GM19240 (cell line): ENCODE measurements around the gene TCF4.

ENCODE experiments used
- DNase-seq: peaks from one replicate; pipeline ENCODE4 v3.0.0; 2011; ENCODE audit warnings: low spot score; ENCODE audit not compliant: insufficient read length

Gene TCF4

DNA sequence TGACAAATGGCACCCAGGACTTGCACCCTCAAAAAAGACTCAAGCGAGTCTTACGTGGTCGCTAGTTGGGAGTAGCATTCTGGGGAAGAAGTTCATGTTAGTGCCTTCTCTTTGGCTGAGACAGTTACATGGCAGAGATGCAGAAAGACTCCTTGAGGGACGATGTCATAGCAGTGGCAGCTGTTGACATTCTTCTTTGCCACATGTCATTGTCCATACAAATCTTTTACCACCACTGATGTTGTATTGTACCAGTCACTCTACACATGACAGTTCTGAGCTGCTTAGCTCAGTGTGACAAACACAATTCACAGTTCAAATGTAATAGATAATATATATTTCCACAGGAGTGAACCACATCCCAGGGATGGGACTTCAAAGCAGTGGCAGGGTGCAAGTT is 197.1 kb downstream of the TCF4 start:
- no peak for DNase-seq

DNA sequence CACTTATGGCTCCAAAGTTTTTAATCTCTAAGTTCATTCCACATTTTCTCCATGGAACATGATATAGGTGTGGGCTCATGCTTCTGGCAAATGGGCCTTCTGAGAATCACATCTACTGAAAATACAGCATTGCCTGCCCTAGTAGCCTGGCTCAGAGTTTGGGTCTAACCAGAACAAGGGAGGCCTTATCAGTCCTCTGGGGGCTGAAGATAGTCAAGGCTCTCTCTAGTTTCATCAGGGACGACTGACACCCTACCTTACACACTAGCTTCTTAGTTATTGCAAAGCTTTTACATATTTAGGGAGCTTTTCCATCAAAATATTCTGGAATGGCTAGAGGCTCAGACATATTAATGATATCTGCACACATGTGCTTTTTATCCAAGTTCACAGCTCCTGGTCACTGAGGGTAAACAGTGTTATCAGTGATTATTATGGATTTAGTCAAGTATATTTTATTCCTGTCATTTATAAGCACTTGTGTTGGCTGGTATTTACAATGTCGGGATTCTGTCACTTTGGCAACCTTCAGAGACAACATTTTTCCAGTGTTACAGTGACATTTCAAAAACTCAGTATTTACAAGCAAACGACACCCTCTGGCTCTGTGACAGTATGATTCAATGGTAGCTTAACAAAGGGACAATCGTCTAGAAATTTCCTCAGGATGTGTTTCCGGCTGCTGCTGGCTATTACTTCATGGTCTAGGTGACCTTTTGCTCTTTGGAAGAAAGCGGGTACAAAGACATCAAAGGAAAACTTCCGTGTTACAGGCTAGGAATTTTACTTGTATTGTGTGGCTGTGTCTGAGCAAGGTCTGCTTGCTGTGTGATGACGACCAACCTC is 200.6 kb downstream of the TCF4 start:
- no peak for DNase-seq

DNA sequence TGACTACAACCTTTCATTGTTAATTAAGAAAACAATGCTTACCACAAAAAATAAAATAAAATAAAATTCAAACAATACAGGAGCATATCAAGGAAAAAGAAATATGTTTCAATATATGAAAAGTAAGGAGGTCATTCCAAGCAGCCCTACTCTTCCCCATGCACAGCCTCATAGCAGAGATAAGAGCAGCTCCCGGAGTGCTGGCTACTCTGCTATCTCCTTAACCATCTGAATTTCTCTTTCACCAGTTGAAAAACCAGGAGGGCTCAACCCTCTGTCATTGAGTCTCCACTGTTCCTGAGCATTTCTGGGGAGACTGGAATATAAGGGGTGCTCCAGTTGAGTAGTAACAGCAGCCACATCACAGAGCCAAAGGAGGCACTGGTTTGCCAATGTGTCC is 201.4 kb downstream of the TCF4 start:
- DNase-seq, result no peak

DNA sequence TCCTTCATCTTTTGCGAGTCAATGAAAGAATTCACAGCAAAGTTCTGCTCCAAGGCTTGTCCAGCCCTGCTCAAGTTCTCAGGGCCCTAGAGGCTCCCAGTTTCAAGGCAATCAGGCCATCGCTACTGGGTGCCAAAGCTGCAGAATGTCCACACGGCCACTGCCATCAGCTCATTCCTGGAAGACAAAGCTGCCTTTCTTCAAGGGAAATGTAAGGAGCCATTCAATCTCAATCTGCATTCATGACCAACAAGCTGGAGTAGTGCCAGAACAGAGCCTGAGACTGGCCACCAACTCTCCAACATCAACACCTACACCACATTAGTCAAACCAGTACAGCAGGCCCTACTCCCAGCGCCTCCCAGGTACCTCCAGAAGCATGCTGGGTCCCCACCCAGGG is 202.2 kb downstream of the TCF4 start:
- no peak for DNase-seq

DNA sequence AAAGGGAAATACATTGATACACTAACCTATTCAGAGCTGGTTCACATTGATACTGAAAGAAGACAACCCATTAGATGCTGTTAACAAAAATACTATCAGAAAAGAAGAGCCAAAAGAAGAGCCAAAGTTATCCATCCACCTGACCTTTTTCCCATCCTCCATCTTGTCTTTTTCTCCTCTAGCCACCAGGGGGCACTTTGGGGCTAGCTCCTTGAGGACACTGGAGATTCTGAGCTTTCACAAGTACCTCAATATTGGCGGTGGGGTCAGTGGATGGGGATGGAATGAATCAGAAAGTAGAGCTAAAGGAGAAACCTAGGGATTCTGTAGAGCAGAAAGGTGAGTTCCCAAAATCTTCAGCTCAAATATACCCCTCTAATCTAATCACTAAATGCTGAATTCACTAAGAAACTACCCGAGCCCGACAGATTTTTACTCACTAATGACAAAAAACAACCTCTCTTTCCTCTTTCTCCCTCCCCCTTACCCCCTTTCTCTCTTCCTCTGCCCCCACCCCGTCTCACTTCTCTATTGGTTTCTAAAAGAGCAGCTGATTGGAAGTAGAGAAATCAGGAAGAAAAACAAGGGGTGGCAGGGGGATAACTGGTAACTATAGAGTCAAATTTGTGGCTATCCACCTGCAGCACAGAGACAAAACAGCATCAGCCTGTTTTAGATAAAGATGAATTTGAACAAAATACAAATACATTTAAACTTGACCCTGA is 203.3 kb downstream of the TCF4 start:
- DNase-seq, result no peak

DNA sequence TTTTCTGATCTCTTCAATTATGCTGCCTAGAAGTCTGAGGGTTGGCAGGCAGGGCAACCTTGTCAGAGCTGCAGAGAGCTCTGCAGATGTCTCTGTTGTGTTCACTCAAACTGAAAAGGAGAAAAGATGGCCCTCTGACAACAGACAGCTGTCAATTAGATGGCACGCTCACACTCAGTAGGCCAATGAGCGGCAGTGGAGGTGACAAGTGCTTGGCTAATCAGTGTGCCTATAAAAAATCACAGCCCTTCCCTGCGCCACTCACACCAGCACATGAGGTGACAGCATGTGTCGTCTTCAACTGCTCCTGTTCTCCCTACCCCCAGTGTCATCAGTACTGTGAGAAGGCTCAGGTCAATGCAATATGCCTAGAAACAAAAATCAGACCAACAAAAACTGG is 203.9 kb downstream of the TCF4 start:
- DNase-seq, result no peak

DNA sequence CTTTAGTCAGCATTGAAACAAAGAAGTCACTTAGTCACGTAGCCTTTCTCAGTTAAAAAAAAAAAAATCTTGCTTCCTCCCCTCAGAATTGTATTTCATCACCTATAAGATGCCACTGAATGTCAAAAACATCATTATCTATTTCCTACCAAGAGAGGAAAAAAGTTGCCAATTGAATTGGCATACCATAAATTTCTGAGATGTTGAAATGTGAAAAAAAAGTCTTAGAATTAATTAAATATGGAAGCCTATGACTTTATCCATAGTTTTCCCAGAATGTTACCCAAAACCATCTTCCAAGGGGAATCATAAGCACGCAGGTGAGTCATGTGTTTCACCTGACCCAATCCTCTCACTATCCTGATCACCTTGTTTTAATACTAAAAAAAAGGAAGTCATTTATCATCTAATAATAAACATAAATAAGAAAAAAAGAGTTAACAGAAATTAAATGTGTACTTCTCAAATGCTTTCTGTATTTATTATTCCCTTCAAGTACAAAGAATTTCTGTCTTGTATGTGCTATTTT is 205.7 kb downstream of the TCF4 start:
- no peak for DNase-seq

DNA sequence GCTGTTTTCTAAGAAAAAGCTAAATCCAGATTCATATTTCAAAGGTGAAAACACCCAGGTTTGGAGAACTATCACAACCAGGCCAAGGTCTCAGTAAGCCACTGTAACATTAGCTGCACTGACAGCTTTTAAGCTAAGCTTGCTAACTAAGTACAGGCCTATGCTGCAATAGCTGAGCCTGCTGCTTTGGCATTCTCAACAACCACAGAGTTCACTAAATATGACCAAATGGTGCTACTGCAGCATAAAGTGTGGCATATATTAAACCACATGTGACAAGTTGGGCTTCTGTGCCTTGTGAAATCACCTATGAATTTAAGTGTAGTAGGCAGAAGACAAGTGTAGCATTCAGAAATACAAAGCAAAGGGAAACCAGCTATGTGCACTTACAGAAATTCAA is 206.7 kb downstream of the TCF4 start:
- no peak for DNase-seq

DNA sequence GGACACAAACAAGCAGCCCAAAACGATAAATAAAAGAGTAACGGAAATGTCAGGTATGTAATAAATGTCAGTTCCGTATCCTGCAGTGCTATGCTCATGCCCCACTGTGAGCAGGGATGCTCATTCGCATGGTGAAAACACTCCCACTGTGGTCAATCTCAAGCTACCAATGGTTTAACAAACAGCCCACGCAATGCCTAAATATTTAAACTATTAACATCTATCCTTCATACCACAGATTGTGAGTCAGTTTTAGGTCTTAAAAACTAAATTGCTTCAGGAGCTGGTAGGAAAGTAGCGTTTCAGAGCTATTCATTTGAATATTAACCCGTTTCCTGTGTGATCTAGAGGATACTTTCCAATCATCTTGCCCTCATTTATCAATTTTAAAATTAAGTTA is 207.4 kb downstream of the TCF4 start:
- DNase-seq, result no peak

DNA sequence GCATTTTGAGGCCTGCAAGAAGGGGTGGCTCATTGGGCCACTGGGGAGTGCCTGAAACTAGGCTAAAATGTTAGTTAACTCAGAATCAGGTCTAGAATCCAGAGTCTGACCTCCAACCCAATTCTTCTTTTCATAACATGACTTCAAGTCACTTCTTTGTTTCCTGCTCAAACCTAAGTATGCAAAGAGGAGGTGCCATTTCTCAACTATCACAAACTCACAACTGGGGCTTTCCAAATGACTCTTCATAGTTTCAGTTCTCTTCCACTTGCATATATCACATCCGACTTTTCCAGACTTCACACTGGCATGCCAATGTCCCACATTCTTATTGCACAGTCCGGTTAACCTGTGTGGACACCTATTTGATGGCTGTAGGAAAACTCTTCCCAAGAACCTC is 211.6 kb downstream of the TCF4 start:
- peak; percentile 8 for DNase-seq

DNA sequence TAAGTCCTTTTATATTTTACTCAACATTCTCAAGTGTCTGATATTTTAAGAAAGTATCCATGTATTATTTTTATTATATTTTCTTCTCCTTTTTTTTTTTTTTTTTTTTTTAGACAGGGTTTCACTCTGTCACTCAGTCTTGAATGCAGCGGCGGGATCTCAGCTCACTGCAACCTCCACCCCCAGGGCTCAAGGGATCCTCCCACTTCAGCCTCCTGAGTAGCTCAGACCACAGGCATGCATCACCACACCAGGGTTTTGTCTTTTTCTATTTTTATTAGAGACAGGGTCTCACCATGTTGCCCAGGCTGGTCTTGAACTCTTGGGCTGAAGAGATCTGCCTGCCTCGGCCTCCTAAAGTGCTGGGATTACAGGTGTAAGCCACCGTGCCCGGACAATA is 212.1 kb downstream of the TCF4 start:
- DNase-seq, result no peak

DNA sequence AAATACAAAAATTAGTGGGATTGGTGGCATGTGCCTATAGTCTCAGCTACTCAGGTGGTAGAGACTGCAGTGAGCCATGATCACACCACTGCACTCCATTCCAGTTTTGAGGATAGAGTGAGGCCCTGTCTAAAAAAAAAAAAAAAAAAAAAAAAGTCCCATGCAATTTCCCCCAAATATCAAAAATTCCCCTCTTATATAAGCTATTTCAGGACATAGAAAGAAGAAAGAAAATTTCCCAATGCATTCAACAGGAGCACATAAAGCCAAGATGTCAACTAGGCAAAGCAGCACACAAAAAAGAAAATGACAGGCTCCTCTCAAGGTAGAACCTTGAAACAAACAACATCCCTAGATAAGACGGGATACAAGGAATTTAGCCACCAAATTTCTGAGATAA is 213.3 kb downstream of the TCF4 start:
- no peak for DNase-seq

DNA sequence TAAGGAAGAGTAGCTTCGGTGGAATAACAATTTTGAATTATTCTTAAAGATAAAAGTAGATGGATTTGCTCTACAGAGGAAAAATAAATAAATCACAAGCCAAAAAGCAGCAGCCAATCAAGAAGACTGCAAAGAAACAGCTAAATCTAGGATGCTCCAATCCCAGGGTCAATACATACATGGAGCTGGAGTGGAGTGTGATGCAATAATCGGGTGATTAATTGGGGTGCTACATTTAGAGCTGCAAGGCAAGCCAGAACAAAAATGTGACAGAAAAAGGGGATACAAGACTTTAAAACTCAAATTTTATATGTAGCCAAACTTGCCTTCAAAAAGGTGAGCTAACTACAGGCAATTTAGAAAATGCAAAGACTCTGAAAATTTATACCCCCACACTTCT is 215.8 kb downstream of the TCF4 start:
- no peak for DNase-seq

DNA sequence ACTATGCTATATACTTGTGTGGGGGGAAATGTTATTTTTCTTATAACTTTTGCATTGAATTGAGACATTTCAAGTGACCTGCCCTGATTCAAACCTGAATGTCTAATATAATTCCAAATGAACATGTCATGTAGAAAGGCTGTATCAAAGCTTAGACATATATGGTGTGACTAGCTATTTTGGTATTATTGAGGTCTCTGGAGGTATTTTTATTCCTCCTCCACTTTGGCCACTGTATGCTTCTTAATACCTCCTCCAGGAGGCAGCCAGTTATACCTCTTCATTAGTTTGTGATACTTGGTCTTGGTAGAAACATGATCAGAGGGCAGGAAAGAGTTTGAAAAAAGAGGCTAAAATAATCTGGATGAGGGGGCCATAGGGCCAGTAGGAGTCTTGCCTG is 217.1 kb downstream of the TCF4 start:
- DNase-seq, result no peak

DNA sequence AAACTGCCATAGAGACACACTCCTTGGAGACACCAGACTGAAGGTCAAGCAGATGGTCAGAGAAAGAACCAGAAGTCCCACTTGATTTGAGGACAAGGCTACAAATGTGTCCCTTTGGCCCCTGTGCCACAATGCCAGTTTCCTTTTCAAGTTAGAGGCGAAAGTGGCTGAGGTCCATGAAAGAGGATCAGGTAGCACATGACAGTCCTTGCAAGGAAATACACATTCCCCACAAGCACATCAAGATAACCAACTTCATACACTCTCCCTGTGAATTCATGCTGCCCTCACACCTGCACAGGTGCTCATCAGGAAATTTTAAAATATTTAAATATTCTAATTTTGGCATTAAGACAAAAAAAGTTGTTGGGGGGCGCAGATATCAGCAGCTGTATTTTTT is 218.6 kb downstream of the TCF4 start:
- no peak for DNase-seq

DNA sequence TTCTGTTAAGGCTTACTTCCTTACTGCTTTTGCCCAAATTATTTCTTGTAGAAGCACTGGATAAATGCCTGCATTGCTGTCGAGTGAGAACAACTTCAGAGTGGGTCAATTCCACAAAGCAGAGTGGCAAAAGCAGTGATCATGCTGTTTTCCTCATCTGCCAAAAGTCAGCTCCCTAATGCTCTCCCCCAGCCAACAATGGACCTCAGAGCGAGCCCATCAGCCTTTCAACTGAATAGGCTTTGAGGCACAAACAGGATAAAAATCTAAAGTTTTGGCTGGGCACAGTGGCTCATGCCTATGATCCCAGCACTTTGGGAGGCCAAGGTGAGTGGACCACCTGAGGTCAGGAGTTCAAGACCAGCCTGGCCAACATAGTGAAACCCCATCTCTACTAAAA is 222.7 kb downstream of the TCF4 start:
- DNase-seq, result no peak

DNA sequence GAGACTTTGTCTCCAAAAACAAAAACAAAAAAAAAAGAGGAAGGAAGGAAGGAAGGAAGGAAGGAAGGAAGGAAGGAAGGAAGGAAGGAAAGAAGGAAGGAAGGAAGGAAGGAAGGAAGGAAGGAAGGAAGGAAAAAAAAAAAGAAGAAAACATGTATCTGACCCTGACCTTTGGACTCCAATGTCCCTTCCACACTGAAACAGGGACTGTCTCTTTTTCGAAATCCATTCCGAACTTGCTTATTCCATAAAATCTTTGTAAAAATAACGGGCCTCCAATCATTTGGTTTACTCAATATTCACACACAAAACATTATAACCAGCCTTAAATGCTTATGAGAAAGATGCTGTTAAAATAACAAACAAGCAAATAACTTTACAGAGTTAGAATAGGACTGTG is 225.7 kb downstream of the TCF4 start:
- DNase-seq, result no peak

DNA sequence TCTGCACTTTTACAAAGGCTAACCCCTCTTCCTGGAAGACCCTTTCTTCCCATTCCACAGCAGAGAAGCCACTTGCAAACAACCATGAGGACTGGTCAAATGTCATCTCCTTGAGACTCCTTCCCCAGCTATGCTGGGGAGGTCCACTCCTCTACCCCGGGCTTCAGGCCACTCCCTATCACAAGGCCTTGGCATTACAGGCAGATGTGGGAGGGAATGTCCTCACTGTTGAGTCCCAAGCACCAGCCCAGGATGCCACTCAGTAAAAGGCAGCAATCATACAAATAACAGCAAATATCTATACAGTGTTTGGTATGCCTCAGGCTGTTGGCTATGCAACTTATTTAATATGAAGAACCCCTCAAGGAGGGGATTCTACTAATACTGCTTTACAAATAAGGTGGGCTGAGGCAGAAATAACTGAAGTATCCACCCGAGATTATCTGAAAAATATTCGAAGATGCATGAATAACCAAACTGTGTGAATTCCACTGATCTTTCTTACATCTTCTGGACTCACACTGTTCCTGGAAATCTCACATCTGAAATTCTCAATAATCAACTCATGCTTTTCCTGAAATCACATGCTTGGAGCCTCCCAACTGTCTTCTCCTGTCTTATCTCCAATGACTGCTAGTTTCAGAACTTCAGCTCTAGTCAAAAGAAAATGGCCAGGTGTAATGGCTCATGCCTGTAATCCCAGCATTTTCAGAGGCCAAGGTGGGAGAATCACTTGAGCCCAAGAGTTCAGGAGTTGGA is 226.3 kb downstream of the TCF4 start:
- DNase-seq, result no peak

DNA sequence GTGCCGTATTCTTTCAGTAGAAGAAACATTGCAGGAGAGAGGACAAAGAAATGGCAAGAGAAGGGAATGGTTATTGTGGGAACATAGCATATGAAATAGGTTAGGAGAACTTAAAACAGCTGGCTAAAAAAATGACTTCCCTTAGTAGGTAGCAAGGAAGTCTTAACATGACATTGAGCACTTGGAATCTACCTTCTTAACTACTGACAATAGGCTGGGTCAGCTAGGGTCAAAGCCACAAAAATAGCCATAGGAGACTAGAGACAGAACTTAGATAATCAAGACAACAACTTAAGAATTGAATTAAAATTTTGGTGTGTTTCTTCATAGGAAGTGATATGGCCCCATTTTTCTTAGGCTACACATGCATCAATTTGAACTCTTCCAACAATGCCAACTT is 227.9 kb downstream of the TCF4 start:
- DNase-seq, result no peak

DNA sequence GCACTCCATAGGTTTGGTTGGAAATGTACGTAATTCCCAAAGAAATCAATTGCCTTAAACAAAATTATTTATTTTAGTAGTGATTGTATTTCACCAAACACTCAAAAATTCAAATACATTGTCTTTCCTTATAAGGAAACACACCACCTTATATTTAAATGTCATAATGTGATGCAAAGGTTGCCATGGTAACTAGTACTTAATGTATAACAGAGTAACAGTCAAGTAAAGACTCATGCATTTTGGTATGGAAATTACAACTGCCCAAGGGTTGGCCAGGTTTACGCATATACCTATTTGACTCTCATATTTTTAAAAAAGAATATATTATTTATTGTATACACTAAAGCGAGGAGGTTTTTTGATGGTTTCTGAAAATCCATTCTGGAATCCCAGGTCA is 231.2 kb downstream of the TCF4 start:
- no peak for DNase-seq

DNA sequence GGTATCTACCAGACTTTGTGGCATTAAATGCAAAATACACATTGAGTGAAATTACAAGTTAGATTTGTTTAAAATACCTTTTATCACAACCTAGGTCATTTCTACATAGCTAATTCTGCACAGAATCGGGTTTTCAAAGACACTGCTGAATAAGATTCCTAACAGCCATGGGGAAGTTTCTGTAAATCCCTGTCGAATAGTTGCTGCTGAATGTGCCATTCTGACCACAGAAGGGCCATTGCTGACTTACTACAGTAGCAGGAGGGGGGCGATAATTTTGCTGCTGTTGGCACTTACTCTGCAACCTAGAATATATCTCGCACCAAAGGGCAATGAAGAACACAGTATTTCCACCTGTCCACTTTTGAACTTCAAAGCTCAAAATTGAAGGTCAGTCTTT is 232.8 kb downstream of the TCF4 start:
- no peak for DNase-seq

DNA sequence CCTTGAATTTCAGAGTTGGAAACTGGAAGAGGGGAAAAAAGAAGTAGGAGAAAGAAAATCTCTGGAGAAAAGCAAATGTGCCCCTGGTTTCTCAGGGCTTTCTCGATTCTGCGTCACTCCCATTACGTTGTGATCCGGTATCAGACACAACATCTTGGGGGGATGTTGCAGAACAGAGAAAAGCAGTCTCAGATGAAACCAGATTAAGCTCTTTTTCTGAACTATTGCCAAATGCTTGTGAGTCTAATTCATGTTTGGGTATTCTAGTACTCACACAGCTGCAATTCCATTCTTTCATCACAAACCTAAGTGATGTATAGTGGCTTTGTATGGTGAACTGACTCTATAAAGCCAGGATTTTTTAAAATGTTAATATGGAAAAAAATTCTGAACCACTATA is 233.2 kb downstream of the TCF4 start:
- no peak for DNase-seq
